ENCODE measurements around the gene BCAS1. TPM values are rescaled to one million over a fixed set of nuclear protein-coding genes. Genes with fewer than 3 reads are reported as not detected.

BCAS1 gene
- total and polyA plus RNA-seq, 2 donors from 2014 or later, result 1.1 to 4.8 TPM

- peaks cover 4 to 37% (median 16%) of the 10 kb centered on the region in 3 donors for H3K4me1 ChIP-seq (ENCODE audit: control insufficient read depth in 2 of 3, insufficient read depth in 2 of 3, low read depth in 1 of 3, low read length in 3 of 3)
- intact Hi-C loops (cut with DNase I), result no loop called here
- no peak for FAIRE-seq
- DNase-seq, result peak in 4 of 5 donors; percentile 59 to 74 (median 68)
- H3K36me3 ChIP-seq (ENCODE audit: control insufficient read depth in 2 of 3, insufficient read depth in 3 of 3, low read length in 3 of 3), result no peaks in the 10 kb centered on the region
- H3K9me3 ChIP-seq (ENCODE audit: control insufficient read depth in 2 of 3, insufficient read depth in 1 of 3, low read length in 3 of 3), result no peaks in the 10 kb centered on the region
- H3K27ac ChIP-seq (ENCODE audit: low read depth in 2 of 2, low read length in 2 of 2), result peak overlapping the region; percentile 60 to 62
- H3K9ac ChIP-seq (ENCODE audit: low read length in 3 of 3), result no peak overlapping the region
- H3K4me3 ChIP-seq (ENCODE audit: low read length in 3 of 3), result peak overlapping the region in 1 of 3 donors; percentile 1
- H3K27me3 ChIP-seq (ENCODE audit: control insufficient read depth, insufficient read depth, low read length), result no peaks in the 10 kb centered on the region
- TF ChIP-seq CTCF (IDR thresholded peaks at IDR 0.05; ENCODE audit: borderline replicate concordance, extremely low read depth, insufficient read depth), result no peak
Measured at GRCh38 chr20:53899351-53900167, 170.8 kb downstream of the BCAS1 start.

GRCh38 chr20:53898556-53898931 lies 171.8 kb downstream of the BCAS1 start:
- H3K4me1 ChIP-seq (ENCODE audit: control insufficient read depth in 2 of 3, insufficient read depth in 2 of 3, low read depth in 1 of 3, low read length in 3 of 3), result peaks cover 4 to 37% (median 16%) of the 10 kb centered on the region in 3 donors
- no peaks in the 10 kb centered on the region for H3K36me3 ChIP-seq (ENCODE audit: control insufficient read depth in 2 of 3, insufficient read depth in 3 of 3, low read length in 3 of 3)
- H3K9me3 ChIP-seq (ENCODE audit: control insufficient read depth in 2 of 3, insufficient read depth in 1 of 3, low read length in 3 of 3), result no peaks in the 10 kb centered on the region
- no peak for FAIRE-seq
- H3K9ac ChIP-seq (ENCODE audit: low read length in 3 of 3), result no peak overlapping the region
- peak overlapping the region in 1 of 3 donors; percentile 13 for H3K4me3 ChIP-seq (ENCODE audit: low read length in 3 of 3)
- peak overlapping the region; percentile 9 to 13 for H3K27ac ChIP-seq (ENCODE audit: low read depth in 2 of 2, low read length in 2 of 2)
- DNase-seq, result no peak
- no peak for TF ChIP-seq CTCF (IDR thresholded peaks at IDR 0.05; ENCODE audit: borderline replicate concordance, extremely low read depth, insufficient read depth)
- no peaks in the 10 kb centered on the region for H3K27me3 ChIP-seq (ENCODE audit: control insufficient read depth, insufficient read depth, low read length)
- intact Hi-C loops (cut with DNase I), result no loop called here

GRCh38 chr20:53897884-53898555 lies 172.4 kb downstream of the BCAS1 start:
- Histone ChIP-seq H3K4me1 (ENCODE audit: control insufficient read depth in 2 of 3, insufficient read depth in 2 of 3, low read depth in 1 of 3, low read length in 3 of 3) (peaks cover 4 to 37% (median 16%) of the 10 kb centered on the region in 3 donors), H3K27me3 (ENCODE audit: control insufficient read depth, insufficient read depth, low read length) (no peaks in the 10 kb centered on the region), H3K9me3 (ENCODE audit: control insufficient read depth in 2 of 3, insufficient read depth in 1 of 3, low read length in 3 of 3) (no peaks in the 10 kb centered on the region), H3K9ac (ENCODE audit: low read length in 3 of 3) (no peak overlapping the region), H3K4me3 (ENCODE audit: low read length in 3 of 3) (peak overlapping the region in 1 of 3 donors; percentile 13), H3K36me3 (ENCODE audit: control insufficient read depth in 2 of 3, insufficient read depth in 3 of 3, low read length in 3 of 3) (no peaks in the 10 kb centered on the region), H3K27ac (ENCODE audit: low read depth in 2 of 2, low read length in 2 of 2) (peak overlapping the region; percentile 9 to 51)
- FAIRE-seq (no peak), DNase-seq (peak in 1 of 5 donors; percentile 11)
- TF ChIP-seq CTCF (IDR thresholded peaks at IDR 0.05; ENCODE audit: borderline replicate concordance, extremely low read depth, insufficient read depth), result no peak
- intact Hi-C loops (cut with DNase I), result no loop called here
